DMS79 treated with DMSO at 0.1 percent for 48 hours (cell line): ENCODE measurements around the gene LRRC45.

Experiments used
- DNase-seq: peaks from one replicate; lab custom pipeline; 2025; lab: John Stamatoyannopoulos, UW

The LRRC45 gene

DNA sequence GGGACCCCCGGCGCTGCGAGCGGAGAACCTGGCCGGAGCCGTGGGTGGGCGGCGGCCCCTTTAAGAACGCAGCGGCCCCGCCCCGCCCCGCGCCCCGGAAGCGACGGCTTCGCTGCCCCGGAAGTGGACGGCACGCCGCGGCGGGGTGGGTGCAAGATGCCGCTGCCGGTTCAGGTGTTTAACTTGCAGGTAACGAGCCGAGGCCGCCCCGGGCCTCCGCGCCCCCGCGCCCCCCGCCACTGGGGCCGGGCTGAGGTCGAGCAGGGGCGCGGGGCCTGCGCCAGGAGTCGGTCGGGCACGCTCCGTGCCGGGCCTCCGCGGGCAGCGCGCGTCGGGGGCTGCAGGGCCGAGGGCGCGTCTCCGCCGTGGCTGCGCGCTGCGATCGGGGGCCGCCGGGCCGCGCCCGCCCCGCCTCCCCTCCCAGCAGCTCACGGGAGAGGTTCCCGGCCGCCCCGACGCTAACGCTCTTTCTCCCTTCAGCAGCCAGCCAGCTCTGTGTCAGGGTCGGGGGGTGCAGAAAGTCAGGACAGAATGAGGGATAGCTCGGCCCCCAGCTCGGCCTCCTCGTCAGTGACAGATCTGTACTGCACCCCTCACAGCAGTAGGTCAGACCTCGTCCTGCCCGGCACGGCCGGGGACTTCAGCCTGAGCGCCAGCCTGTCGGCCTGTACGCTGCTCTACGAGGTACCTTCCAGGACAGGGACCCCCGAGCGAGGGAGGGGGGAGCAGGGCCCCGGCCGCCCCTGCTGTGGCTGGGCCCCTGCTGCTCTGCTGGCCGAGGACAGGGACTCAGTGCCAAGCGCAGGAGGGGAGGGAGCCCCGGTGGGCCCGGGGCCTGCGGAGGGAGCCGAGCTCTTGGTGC lies 28.9 kb downstream of the LRRC45 start, which contains the start of the genes GPS1 and RFNG:
Gene GPS1 (plus strand): TSS at position 123 of the 862 bp plus-strand sequence. CDS start 34 bp downstream, at position 157.
Gene RFNG (minus strand): TSS at position 36 of the 862 bp plus-strand sequence. CDS start 45 bp downstream, outside the sequence.
- DNase-seq, result peak; percentile 21

DNA sequence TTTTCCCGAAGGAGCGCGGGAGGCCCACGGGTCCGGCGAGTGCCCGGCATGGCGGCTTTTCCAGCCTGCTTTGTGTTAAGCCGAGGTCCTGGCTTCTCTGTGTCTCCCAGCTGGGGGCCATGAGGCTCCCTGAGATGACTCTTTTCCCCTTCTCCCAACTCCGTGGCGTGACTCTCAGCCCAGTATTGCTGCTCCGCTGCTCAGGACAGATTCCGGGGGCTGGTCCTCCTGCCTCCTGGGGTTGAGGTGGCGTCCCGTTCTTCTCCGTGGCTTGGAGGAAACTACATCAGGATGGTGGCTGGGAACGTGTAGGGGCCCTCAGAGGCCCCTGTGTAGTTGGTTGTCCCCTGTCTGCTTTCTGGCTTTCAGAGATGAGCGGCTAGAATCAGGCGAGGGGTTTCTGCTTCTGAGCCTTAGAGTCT lies 29.5 kb downstream of the LRRC45 start:
- no peak for DNase-seq

DNA sequence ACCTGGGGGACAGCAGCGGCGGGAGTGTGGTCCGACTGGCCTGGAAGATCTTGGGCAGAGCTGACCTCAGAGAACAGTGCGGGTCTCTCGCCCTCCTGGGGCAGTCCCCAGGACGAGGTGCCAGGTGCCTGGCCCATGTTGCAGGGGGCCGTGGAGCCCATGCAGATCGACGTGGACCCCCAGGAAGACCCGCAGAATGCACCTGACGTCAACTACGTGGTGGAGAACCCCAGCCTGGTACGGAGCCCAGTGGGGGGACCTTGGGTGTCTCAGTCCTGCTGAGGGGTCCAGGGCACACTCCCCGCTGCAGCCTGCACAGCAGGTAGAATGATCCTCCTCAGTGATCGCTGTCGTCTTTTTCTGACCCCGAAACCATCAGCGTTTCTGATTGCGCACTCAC lies 30.0 kb downstream of the LRRC45 start:
- DNase-seq, result no peak

DNA sequence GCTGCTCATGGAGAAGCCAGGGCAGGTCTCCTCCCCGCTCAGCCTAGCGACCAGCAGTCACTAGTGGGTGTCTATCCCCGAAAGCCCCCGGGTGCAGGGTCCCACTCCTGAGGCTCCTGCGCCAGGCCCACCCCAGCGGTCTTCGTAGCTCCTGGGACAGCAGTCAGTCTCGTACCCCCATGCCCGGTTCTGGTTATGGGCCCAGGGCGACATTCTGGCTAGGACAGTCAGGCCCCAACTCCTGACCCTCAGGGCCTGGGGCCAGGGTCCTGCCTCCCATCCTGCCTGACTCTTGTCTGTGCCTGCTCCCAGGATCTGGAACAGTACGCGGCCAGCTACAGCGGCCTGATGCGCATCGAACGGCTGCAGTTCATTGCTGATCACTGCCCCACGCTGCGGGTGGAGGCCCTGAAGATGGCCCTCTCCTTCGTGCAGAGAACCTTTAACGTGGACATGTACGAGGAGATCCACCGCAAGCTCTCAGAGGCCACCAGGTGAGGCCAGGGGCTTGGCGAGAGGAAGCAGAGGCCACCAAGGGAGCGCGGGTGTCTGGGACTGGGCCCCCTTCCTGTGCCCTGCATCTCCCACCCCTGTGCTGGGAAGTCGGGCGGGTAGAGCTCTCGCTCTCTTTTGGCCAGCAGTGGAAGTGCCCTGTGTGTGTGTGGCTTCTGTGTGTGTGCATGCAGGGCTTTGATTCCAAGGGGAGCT lies 30.6 kb downstream of the LRRC45 start:
- DNase-seq, result no peak

DNA sequence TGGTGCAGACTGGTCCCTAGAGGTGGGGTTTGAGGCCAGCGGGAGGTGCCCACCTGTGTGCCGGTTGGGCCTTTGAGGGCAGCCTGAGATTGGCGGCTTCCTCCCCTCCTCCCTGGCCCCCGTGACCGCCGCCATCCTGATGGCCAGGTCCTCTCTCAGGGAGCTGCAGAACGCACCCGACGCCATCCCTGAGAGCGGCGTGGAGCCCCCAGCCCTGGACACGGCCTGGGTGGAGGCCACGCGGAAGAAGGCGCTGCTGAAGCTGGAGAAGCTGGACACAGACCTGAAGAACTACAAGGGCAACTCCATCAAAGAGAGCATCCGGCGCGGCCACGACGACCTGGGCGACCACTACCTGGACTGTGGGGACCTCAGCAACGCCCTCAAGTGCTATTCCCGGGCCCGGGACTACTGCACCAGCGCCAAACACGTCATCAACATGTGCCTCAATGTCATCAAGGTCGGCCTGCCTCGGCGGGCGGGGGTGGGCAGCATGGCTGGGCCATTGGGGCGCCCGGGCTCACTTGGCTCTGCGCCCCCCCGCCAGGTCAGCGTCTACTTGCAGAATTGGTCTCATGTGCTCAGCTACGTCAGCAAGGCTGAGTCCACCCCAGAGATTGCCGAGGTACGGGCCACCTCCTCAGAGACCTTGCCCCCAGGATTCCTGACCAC lies 31.4 kb downstream of the LRRC45 start:
- DNase-seq, result no peak

DNA sequence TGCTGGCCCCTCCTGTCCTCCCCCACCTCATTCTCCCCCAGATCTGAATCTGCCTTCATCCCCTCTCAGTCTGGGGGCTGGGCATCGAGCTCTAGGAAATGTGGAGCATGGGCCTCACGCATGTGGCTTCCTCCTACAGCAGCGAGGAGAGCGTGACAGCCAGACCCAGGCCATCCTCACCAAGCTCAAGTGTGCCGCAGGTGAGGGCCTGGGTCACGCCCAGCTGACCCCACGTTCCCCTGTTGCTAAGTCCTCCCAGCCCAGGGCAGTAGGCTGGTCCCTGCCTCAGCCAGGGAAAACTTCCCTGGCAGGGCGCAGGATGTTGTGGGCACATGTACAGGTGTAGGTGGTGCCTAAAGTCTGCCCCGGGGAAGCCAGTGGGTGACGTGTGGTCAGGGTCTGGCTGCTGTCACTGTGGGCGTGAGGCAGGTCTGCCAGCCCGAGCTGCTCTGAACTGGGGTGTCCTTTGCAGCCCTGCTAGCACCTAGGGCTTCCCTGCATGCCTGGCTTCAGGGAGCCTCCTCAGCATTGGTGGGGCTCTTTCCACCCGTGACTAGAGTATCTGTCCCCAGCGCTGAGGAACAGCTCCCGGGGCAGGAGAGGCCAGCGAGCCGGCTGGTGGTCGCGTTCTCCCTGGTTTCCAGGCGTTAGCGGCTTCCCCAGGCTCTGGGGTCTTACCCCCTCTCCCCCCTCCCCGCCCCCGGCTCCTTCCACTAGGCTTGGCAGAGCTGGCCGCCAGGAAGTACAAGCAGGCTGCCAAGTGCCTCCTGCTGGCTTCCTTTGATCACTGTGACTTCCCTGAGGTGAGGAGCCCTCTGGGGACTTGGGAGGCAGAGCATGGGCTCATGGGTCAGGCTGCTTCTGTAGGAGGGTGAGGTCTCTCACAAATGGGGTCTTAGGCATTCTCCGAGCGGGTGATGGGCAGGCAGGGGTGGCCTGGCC lies 32.2 kb downstream of the LRRC45 start:
- DNase-seq, result no peak

DNA sequence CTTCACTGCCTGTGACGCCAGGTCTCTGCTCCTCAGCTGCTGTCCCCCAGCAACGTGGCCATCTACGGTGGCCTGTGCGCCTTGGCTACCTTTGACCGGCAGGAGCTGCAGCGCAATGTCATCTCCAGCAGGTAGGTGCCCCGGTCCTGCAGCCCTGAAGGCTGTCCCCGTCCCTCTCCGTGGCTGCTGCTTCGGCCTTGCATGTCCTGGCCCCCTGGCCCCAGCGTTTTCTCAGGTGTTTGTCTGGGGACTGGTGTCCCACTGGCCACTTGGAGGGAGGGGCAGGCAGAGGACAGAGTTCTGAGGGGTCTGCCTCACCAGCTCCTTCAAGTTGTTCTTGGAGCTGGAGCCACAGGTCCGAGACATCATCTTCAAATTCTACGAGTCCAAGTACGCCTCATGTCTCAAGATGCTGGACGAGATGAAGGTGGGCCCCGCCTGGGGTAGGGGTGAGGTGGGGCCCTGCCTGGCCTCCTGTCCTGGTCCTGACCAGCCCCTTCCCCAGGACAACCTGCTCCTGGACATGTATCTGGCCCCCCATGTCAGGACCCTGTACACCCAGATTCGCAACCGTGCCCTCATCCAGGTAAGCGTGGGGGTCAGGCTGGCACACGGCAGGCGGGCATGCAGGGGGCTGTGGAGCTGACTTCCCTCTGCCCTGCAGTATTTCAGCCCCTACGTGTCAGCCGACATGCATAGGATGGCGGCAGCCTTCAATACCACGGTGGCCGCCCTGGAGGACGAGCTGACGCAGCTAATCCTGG lies 33.0 kb downstream of the LRRC45 start:
- DNase-seq, result no peak

DNA sequence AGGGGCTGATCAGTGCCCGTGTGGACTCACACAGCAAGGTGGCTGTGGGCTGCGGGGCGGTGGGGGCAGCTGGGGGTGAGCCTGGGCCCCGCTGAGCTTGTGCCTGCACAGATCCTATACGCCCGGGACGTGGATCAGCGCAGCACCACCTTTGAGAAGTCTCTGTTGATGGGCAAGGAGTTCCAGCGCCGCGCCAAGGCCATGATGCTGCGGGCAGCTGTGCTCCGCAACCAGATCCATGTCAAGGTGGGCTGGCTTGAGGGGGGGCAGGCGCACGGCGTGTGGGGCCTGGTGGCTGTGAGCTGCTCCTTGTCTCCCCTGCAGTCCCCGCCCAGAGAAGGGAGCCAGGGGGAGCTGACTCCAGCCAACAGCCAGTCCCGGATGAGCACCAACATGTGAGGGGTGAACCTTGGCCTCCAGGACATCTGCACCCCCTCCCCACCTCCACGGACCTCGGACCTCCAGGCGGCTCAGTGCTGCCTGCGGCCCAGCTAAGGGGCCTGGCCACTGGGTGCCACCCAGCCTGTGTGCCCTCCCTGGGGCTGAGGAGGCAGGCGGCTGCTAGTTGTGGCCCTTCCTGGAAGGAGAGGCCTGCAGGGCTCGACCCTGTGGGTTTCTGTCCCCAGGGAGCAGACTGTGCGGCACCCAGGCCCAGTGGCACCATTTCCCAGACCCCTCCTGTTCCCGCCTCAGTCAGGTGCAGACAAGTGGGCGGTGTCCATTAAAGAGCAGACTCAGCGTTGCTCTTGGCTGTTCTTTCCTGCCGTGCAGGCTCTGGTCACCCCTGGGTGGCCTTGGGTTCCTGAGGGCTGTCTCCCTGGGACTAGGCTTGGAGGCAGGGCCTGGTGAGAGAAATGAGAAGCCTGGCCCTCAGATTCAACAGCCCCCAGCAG lies 33.9 kb downstream of the LRRC45 start:
- no peak for DNase-seq

DNA sequence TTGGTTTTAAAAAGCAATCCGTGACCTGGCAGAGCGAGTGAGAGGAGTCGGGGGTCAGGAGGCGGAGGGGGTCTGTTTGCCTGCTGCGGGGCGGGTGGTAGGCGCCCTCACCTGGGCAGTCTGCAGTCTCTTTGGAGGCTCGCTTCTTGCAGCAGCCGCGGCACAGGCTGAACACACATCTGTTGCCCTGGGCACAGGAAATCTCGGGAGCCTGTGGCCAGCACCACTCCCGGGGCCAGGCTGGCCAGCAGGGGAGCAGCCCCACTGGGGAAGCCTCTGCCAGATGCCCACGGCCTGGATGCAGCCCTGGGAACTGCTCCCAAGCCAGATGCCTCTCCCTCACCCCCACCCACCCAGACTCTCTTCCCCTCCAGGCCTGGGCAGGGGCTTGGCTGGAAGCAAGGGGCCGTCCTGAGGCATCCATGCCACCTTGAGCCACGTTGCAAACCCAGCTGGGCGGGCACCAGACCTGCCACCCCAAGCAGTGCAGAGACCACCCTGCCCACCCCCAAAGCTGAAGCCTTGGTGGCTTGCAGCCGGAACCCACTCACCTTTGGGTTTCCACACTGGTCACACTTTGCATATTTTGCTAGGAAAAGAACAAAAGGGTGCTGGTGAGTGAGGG lies 35.2 kb downstream of the LRRC45 start:
- DNase-seq, result no peak

DNA sequence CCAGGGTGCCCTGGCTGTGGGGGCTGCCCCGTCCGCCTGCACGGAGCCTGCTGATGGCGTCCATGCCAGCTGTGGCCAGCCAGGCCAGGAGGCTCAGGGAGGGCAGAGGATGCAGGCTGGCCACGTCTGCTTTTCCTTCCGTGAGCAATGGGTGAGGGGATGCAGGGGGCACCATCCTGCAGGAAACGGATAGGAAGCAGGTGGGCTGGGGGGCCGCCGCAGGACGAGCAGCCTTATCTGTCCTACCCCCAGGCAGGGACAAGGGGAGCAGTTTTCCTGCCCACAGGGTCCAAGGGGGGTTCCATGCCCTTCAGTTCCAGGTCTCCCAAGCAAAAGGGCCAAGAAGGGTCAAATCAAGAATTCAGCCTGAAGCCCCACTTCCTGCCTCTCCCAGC lies 35.7 kb downstream of the LRRC45 start:
- no peak for DNase-seq

DNA sequence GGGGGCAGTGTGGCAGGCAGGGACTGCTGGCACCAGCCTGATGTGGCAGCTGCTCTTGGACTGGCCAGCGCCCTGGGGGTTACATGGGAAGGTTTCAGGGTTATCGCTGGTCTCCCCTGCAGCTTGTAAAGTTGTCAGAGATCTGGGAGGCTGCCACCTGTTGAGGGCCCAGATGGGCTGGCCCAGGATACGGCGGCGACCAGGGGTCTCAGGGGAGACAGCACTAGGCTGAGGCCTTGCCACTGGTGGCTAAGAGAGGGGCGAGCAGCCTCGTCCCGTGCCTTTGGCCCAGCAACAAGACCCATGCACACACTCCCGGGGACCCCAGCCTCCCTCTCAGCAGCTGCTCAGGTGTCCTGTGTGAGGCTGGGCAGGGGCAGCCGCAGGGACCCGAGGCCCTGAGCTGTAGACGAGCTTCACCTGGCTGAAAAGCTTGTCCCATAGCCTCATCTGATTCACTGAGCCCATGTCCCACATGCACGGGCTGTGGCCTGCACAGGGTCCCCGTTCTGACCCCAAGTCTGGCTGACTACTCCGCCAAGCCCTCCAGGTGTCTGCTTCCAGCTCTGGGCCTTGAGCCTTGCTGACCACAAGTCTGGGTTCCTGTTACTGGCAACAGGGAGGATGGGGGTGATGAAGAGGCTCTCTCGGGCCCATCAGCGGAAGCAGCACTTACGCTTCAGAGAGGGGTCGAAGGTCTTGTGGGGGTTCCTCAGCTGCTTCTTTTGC lies 36.3 kb downstream of the LRRC45 start:
- DNase-seq, result no peak

DNA sequence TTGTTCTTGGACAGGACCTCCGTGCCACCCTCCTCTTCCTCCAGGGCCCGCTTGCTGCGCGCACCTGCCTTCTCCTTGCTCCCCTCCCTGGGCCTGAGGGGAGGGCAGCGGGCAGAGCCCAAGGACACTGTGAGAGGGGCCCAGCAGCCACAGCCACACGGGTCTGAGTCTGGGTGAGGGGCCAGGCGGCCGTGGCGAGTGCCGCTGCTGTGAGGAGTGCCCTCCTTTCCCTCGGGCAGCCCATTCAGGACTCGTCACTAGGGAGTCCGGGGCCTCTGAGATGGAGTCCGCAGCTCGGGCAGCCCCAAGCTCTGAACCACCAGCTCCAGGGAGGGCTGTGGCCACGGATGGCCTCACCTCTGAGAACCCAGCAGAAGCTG lies 36.9 kb downstream of the LRRC45 start:
- no peak for DNase-seq

DNA sequence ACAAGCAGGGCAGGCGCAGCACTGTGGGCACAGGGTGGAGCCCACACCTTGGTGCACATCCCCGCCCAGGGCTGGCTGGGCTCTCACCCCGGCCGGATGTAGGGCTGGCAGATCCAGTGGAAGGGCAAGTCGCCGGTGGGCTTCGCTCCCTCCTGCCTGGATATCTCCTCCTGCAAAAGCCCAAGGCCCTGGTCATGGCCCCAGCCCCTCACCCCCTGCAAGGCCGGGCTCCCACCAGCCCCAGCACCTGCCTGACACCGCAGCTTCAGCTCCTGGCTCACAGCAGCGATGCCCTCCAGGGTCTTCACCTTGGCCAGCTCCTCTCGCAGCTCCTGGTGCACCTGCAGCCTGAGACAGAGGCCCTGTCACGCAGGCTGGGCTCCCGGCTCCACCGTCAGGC lies 37.5 kb downstream of the LRRC45 start:
- DNase-seq, result no peak

DNA sequence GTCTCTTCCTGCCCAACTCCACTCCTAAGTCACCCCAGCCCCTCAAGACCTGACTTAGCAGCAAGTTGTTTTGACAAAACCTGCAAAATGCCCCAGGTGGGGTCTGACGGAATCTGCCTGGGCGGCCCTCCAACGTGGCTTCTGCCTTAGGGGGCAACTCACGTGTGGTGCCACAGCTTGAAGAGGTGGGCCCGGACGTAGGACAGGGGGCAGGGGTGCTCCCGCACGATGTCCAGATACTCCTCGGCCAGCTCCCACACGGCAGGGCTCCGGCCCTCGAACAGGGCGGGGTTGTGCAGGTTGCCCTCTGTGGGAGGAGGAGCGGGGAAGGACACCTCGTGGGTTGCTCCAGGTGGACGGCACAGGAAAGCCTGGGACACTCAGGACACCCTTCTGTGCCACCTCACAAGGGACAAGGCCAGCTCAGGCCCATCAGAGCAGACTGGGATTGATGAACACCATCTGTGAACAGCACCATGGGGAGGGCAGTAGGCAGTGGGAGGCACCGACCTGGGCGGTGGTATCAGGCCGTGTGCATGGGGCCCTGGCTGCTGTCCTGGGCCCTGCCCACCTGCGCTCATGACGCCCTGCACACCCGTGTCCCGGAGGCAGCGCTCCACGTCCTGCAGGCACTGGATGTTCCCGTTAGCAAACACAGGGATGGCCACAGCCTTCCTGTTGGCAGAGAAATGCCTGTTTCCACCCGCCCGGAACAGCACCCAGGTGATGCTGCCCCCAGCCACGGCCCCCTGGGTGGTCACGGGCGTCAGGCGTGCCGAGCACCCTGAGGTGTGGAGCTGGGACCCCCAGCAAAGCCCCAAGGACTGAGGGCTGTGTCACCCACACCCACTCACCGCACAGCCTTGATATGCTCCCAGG lies 38.2 kb downstream of the LRRC45 start:
- no peak for DNase-seq

DNA sequence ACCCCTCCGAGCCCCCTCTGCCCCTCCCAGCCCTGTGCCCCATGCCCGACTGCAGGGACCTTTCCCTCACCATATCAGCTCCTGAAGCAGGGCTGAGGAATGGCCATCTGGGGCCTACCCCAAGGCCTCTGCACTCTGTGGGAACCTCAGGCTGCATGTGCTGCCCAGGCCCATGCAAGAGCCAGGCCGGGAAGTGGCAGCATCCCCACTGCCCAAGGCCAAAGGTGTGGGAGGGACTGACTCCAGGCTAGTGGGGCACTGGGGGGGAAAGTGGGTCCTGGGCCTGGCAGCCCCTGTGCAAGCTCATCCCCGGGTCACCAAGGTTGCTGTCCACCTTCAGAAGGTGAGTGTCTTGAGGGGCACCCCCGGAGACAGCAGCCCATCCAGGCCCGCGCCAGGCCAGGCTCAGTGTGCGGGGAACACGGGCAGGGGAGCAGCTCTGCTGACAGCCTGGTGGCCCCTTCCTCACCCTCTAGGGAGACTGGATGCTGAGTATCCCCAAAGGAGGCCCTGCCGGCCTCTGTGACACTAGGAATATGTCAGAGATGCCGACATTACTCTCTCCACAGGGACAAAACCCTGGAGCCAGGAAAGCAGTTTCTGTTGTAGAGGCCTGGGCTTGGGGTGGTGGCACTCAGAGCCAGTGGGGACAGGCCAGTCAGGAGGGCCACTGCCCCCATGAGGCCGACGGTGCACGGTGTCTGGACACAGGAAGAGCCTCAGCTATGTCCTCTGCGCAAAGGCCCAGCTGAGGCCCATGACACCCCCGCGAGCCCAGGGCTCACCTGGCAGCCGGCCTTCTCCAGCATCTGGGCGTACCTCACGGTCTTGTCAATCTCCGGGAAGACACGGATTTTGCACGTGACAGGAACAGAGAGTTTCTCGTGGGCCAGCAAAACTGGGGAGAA lies 39.2 kb downstream of the LRRC45 start:
- no peak for DNase-seq

DNA sequence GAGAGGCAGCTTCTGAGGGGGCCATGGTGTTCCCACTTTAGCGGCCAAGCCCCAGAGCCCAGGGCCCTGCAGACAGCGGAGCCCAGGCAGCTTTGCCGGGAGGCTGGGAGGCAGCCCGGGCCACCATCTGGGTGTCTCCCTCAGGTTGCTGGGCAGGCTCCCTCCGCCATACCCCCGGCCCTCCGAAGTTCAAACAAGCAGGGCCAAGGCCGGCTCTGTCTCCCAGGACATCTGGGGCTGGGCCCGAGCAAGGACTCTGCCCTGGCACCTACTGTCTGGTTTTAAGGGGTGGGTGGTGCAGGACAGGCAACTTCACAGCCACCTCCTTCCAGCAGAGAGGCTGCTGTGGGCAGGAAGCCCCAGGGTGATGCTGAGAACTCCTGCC lies 39.9 kb downstream of the LRRC45 start:
- DNase-seq, result no peak
